Pancreas (tissue), 10 donors: ENCODE results near the gene STATH. TPM values are rescaled to one million over a fixed set of nuclear protein-coding genes. Genes with fewer than 3 reads are reported as not detected.
"Not testable (repeated sequence)": the region's sequence is repeated elsewhere in the genome, so short reads cannot be mapped to it uniquely, and the experiment has no call there.

Source experiments
- ATAC-seq, 4 donors: fragments of 200-7000 bp; cut with Tn5 transposase; one replicate each; pipeline versions ENCODE4 v1.8.0 to v1.9.1; 2020; ENCODE audit warnings: mild to moderate bottlenecking in 4 of 4, moderate library complexity in 4 of 4
- DNase-seq, 6 donors: peaks; one replicate each; pipeline ENCODE4 v3.0.0-alpha.2; 2020
- FAIRE-seq: peaks from 2 replicates; lab custom pipeline; 2012; peaks lifted over from hg19 to GRCh38; lab: Jason Lieb, UNC
- H3K27ac ChIP-seq, 4 donors: fragments of 200-600 bp; sonication (generic); 1 replicate in 3 of 4; 2 replicates in 1 of 4; pipeline versions ENCODE4 v1.5.0 to v1.8.0; 2020
- H3K27me3 ChIP-seq, 4 donors: fragments of 200-600 bp; one replicate each; pipeline ENCODE4 v1.8.0; 2021
- H3K36me3 ChIP-seq, 3 donors: fragments of 200-600 bp; sonication (generic) in 1 of 3; one replicate each; pipeline versions ENCODE4 v1.5.0 to v1.8.0; 2020 to 2021
- H3K4me1 ChIP-seq, 3 donors: fragments of 200-600 bp; one replicate each; pipeline ENCODE4 v1.8.0; 2021
- H3K4me3 ChIP-seq, 4 donors: fragments of 200-600 bp; sonication (generic) in 2 of 4; one replicate each; pipeline versions ENCODE4 v1.5.0 to v1.8.0; 2020 to 2021
- H3K9me3 ChIP-seq, 4 donors: fragments of 200-600 bp; one replicate each; pipeline ENCODE4 v1.8.0; 2021
- CTCF ChIP-seq, 4 donors: fragments of 200-600 bp; sonication (generic) in 3 of 4; IDR thresholded peaks; one replicate each; pipeline versions ENCODE4 v1.5.0 to v1.8.0; 2021; ENCODE audit warnings: antibody characterized with exemption in 4 of 4
- WGBS, 2 donors: extraction: QIAGEN DNeasy Blood & Tissue Kit; methylation state at CpG; one replicate each; pipeline ENCODE4 v1.1.7; 2013; 5-methylcytosine and 5-hydroxymethylcytosine counted together
- intact Hi-C, 3 donors: fragments of 100-400 bp; cut with DNase I; formaldehyde crosslinking; loops; one replicate each; pipeline versions ENCODE4 v1.11.1 to v1.14.2; 2022
- polyA plus RNA-seq, 2 donors: library from polyadenylated mRNA; stranded (reverse); fragments of 200-250 nt; gene quantifications; one replicate each; pipeline ENCODE4 v1.2.3, GENCODE V29; 2013
- total RNA-seq, 6 donors: library from RNA; stranded (reverse); fragmentation: NEBNext Ultra II Directional in 4 of 6; extraction: Animal tissue kit (Norgen Biotek cat#: 25700) in 4 of 6; gene quantifications; one replicate each; pipeline versions ENCODE4 v1.2.1 to v1.2.4, GENCODE V29; 2021 to 2023
- donor health status: healthy with polysubstance abuse.
- donor health status: DM: no; HTN: no; CAD: no; lungs with moderate emphysema.
- donor health status: DM: no; HTN: no; CAD: no.
- donor health status: control.
- donor health status: control.
- donor health status: Bipolar disorder and iron deficiency.
- donor health status: DM: yes; HTN: yes; CAD: no.
- donor health status: DM: no; HTN: no; CAD: no.
- donor health status: DM: no; HTN: no; CAD: no.
- donor health status: DM: yes; HTN: yes; CAD: no.

The STATH gene
- total and polyA plus RNA-seq, 8 donors = not detected

GRCh38 chr4:69994782-69995181 is 984 bp upstream of the STATH start:
- intact Hi-C loops = no loop called here
- DNase-seq = no peak
- Histone ChIP-seq H3K9me3 (no peaks in the 10 kb centered on the region), H3K27me3 (no peaks in the 10 kb centered on the region), H3K4me1 (no peaks in the 10 kb centered on the region), H3K4me3 (no peak overlapping the region), H3K36me3 (no peaks in the 10 kb centered on the region), H3K27ac (no peak overlapping the region)
- no peak for TF ChIP-seq CTCF (IDR thresholded peaks at IDR 0.05)
- 61 to 70% methylated on average over 5 of the region's 5 CpGs for WGBS, 2 donors
- FAIRE-seq = no peak
- ATAC-seq = no peak

- H3K4me1 ChIP-seq = no peaks in the 10 kb centered on the region
- DNase-seq (no peak), ATAC-seq (no peak), FAIRE-seq (no peak)
- no peak overlapping the region for H3K4me3 ChIP-seq
- no peaks in the 10 kb centered on the region for H3K9me3 ChIP-seq
- H3K36me3 ChIP-seq = no peaks in the 10 kb centered on the region
- no peaks in the 10 kb centered on the region for H3K27me3 ChIP-seq
- WGBS, 2 donors = 90 to 92% methylated on average over 3 of the region's 3 CpGs
- no peak overlapping the region for H3K27ac ChIP-seq
- TF ChIP-seq CTCF (IDR thresholded peaks at IDR 0.05) = no peak
- intact Hi-C loops = no loop called here
Observed at GRCh38 chr4:69999420-69999819, 3.7 kb downstream of the STATH start.

DNA sequence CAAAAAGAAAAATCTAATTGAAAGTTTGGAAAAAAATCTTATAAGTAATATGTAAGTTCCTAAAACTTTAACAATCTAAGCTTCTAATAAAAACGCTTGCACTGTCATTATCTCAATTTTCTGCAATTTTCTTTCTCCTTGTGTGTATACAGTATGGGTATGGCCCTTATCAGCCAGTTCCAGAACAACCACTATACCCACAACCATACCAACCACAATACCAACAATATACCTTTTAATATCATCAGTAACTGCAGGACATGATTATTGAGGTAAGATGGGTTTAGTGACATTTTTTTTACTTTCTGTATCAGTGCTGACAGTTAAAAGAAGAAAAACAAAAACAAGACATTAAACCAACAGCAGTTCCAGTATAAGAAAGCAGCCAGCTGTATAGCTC is 4.9 kb downstream of the STATH start:
- ATAC-seq (no peak), FAIRE-seq (no peak), DNase-seq (no peak)
- Histone ChIP-seq H3K4me3 (no peak overlapping the region), H3K27ac (no peak overlapping the region), H3K9me3 (no peaks in the 10 kb centered on the region), H3K27me3 (no peaks in the 10 kb centered on the region), H3K4me1 (no peaks in the 10 kb centered on the region), H3K36me3 (no peaks in the 10 kb centered on the region)
- intact Hi-C loops = no loop called here
- TF ChIP-seq CTCF (IDR thresholded peaks at IDR 0.05) = no peak
- WGBS, 2 donors = 67 to 89% methylated on average over 1 of the region's 1 CpG

- Histone ChIP-seq H3K9me3 (no peaks in the 10 kb centered on the region), H3K27ac (no peak overlapping the region), H3K4me1 (no peaks in the 10 kb centered on the region), H3K4me3 (no peak overlapping the region), H3K36me3 (no peaks in the 10 kb centered on the region), H3K27me3 (no peaks in the 10 kb centered on the region)
- intact Hi-C loops = no loop called here
- no peak for ATAC-seq
- no peak for FAIRE-seq
- no peak for TF ChIP-seq CTCF (IDR thresholded peaks at IDR 0.05)
- DNase-seq = no peak
Observed at GRCh38 chr4:70002507-70002906, 6.7 kb downstream of the STATH start.

DNA sequence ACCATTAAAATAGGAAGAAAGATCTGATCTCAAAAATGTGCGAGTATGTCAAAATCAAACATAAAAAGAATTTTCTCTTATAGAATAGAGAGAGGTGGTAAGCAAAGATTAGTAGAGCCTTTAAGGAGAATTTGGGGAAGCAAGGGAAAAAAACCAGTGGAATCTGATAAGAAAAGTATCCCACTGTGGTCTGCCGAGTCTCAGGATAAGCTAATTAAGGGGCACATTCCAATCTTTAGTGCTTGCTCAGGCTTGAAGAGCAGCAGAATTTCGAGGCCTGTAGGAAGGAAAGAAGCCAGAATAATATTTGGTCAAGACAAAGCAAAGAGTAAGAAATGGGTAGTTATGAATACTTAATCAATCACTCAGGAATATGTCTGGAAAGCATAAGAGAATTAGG is 13.0 kb downstream of the STATH start:
- Histone ChIP-seq H3K4me3 (no peak overlapping the region), H3K27ac (no peak overlapping the region), H3K9me3 (no peaks in the 10 kb centered on the region), H3K4me1 (no peaks in the 10 kb centered on the region), H3K27me3 (no peaks in the 10 kb centered on the region), H3K36me3 (no peaks in the 10 kb centered on the region)
- no peak for ATAC-seq
- 54 to 63% methylated on average over 3 of the region's 3 CpGs for WGBS, 2 donors
- FAIRE-seq = no peak
- no peak for TF ChIP-seq CTCF (IDR thresholded peaks at IDR 0.05)
- intact Hi-C loops = no loop called here
- DNase-seq = no peak

- H3K27me3 ChIP-seq, FAIRE-seq, H3K9me3 ChIP-seq, ATAC-seq, H3K36me3 ChIP-seq, H3K4me3 ChIP-seq, intact Hi-C loops, H3K4me1 ChIP-seq, H3K27ac ChIP-seq, DNase-seq: not testable (repeated sequence)
- 80 to 84% methylated on average over 7 to 10 of the region's 10 CpGs for WGBS, 2 donors
Observed at GRCh38 chr4:70019006-70019405, 23.2 kb downstream of the STATH start.
